Ishikawa (cell line): Measurements from ENCODE around the gene RASA3.

ENCODE experiments used
- CEBPB ChIP-seq: IDR thresholded peaks from 2 replicates; pipeline ENCODE4 v1.6.1; 2012
- EGR1 ChIP-seq: IDR thresholded peaks from 2 replicates; pipeline ENCODE4 v1.6.1; 2012
- MAX ChIP-seq: IDR thresholded peaks from 2 replicates; pipeline ENCODE4 v1.6.1; 2012
- RAD21 ChIP-seq: IDR thresholded peaks from 2 replicates; pipeline ENCODE4 v1.6.1; 2012; ENCODE audit warnings: low read depth
- TAF1 ChIP-seq: IDR thresholded peaks from 2 replicates; pipeline ENCODE4 v1.6.1; 2012; ENCODE audit warnings: low read depth, mild to moderate bottlenecking
- TCF12 ChIP-seq: IDR thresholded peaks from 2 replicates; pipeline ENCODE4 v1.6.1; 2012; ENCODE audit warnings: low read depth
- TEAD4 ChIP-seq: IDR thresholded peaks from 2 replicates; pipeline ENCODE4 v1.6.1; 2012
- ZBTB7A ChIP-seq: IDR thresholded peaks from 2 replicates; pipeline ENCODE4 v1.6.1; 2012; ENCODE audit warnings: low read depth

- TF ChIP-seq RAD21: no peak
- no peak for TF ChIP-seq EGR1
- TF ChIP-seq TCF12: no peak
- no peak for TF ChIP-seq MAX
- TF ChIP-seq ZBTB7A: no peak
- TF ChIP-seq TEAD4: no peak
- TF ChIP-seq CEBPB: no peak
- TF ChIP-seq TAF1: no peak
Measured at GRCh38 chr13:114122127-114122511, 10.3 kb downstream of the RASA3 start.
